ENCODE measurements around the gene SGCD.

DNA sequence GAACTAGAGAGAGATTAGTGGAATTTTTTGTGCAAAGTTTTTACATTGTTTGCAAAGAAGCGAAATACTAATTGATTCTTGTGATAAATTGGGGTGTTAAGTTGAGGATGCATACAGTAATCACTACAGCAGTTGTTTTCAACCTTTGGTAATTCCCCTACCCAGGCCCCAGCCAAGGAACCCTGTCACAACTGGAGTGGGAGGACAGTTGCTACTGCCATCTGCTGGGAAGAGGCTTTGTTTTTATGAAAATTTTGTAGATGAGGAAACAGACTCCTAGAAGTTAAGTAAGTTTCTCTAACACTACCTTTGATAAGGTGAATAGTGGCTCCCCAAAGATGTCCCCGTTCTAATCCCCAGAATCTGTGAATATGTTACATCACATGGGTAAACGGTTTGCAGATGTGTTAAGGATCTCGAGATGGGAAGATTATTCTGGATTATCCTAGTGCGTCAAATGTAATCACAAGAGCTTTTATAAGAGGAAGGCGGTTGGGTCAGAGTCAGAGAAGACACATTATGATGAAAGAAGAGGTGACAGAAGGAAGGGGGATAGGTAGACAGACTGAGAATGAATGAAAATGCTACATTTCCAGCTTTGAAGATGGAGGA lies 489.1 kb downstream of the SGCD start:
- TF ChIP-seq EZH2 (IDR thresholded peaks at IDR 0.05; ENCODE audit: insufficient read depth, poor library complexity, severe bottlenecking) (no peak), EZH2phosphoT487 (IDR thresholded peaks at IDR 0.05; ENCODE audit: insufficient read depth, low read depth) (no peak)

Measured in GM23248 (cell line).